Left ventricle myocardium superior (tissue), 1 donor: ENCODE measurements around the gene LINGO4. TPM values are rescaled to one million over a fixed set of nuclear protein-coding genes. Genes with fewer than 3 reads are reported as not detected.

Source experiments
- ATAC-seq: fragments of 200-7000 bp; cut with Tn5 transposase; one replicate; pipeline ENCODE4 v1.9.1; 2020; ENCODE audit warnings: mild to moderate bottlenecking, moderate library complexity
- DNase-seq: peaks from one replicate; pipeline ENCODE4 v3.0.0-alpha.2; 2020
- intact Hi-C: fragments of 100-400 bp; cut with micrococcal nuclease; formaldehyde crosslinking; loops from one replicate; pipeline ENCODE4 v1.11.0; 2022
- total RNA-seq: library from RNA; stranded (reverse); fragmentation: NEBNext Ultra II Directional; extraction: Animal tissue kit (Norgen Biotek cat#: 25700); gene quantifications from one replicate; pipeline ENCODE4 v1.2.1, GENCODE V29; 2021
- donor health status: DM: no; HTN: yes; CAD: no; lungs with severe emphysema.

The LINGO4 gene
- total RNA-seq, 1 donor from 2014 or later: 0.67 TPM

GRCh38 chr1:151763990-151764389 lies 41.2 kb downstream of the LINGO4 start:
- ATAC-seq (peak; percentile 8), DNase-seq (no peak)
- intact Hi-C loops: no loop called here

- ATAC-seq (peak; percentile 99), DNase-seq (peak; percentile 90)
- intact Hi-C loops: no loop called here
Observed at GRCh38 chr1:151762941-151763921, 42.0 kb downstream of the LINGO4 start, which contains the start of gene MRPL9. TSS of gene MRPL9 (minus strand) at chr1:151763496. CDS start at chr1:151763479, 17 bp downstream.

GRCh38 chr1:151760597-151761385 lies 44.4 kb downstream of the LINGO4 start:
- no peak for ATAC-seq

DNA sequence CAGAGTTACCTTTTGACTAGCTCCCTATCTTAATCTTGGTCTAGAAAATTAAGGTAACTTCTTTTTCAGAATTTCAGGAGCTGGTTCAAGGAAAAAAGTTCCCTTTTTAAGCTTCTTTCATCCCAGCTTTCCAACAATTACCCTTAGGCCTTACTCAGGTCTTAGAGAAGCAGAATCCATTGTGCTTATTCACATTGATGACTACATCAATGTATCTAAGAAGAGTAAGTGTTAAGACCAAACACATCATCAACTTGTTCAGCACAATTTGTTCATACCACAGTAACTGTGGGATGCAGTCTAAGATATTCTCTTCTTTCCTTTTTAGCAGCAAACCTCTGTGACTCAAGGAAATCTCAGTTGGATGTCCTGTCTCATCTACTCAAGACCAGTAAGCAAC lies 46.0 kb downstream of the LINGO4 start:
- no peak for ATAC-seq
- intact Hi-C loops: no loop called here

More at GRCh38 chr1:151760597-151761385, 44.4 kb downstream of the LINGO4 start:
- DNase-seq: no peak
- intact Hi-C loops: no loop called here

GRCh38 chr1:151756291-151756690 lies 48.9 kb downstream of the LINGO4 start:
- intact Hi-C loops: no loop called here
- no peak for DNase-seq
- no peak for ATAC-seq

More for the DNA sequence above, 46.0 kb downstream of the LINGO4 start:
- DNase-seq: no peak

Other genes with a start within 250 kb of the LINGO4 start
- gene SNX27, start 193.4 kb downstream of the LINGO4 start, total RNA-seq: 33.7 TPM
- not detected for gene CELF3, start 88.6 kb downstream of the LINGO4 start, total RNA-seq
- 4.4 TPM for gene RIIAD1, start 83.9 kb downstream of the LINGO4 start, total RNA-seq
- gene MRPL9, start 41.9 kb downstream of the LINGO4 start, total RNA-seq: 42.7 TPM
- 5.5 TPM for gene TDRKH, start 14.9 kb downstream of the LINGO4 start, total RNA-seq
- 13.0 TPM for gene RORC, start 26.4 kb upstream of the LINGO4 start, total RNA-seq
- gene C2CD4D, start 34.4 kb upstream of the LINGO4 start, total RNA-seq: not detected
- gene THEM5, start 48.3 kb upstream of the LINGO4 start, total RNA-seq: not detected
- 16.6 TPM for gene THEM4, start 104.1 kb upstream of the LINGO4 start, total RNA-seq
- gene S100A10, start 188.4 kb upstream of the LINGO4 start, total RNA-seq: 201 TPM
- gene S100A11, start 231.6 kb upstream of the LINGO4 start, total RNA-seq: 65.8 TPM